ENCODE data around the gene CLIP3.

Gene CLIP3

DNA sequence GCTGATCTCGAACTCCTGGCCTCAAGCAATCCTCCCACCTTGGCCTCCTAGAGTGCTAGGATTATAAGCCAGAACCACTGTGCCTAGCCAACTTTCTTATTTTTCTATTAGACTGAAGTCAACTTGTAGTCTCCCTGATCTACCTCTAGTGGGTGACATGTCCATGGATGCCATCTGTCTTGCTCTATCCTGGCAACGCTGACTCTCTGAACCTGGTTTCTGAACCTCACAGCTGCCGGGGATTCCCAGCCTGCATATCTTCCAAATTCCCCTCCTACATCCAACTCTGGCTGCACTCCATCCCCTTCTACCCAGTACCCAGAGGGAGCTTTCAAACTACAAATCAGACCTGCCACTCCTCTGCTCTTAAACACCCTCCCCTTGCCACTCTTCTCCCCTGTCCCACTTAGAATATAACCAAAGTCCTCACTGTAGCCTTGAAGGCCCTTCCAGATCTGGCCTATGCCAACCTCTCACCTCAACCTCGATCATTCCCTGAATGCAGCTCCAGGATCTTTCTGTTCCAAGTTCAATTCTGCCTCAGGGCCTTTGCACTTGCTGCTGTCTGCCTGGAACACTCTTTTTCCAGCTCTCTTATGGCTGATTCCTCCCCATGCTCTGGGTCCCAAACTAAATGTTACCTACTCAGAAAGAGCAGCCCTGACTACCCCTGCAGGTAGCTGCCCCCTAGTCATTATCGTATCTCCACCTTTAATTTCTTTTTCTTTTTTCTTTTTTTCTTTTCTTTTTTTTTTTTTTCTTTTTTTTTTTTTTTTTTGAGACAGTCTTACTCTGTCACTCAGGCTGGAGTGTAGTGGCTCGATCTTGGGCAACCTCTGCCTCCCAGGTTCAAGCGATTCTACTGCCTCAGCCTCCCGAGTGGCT lies 2.2 kb downstream of the CLIP3 start:
- Mint-ChIP-seq H3K9me3 (no peaks in the 10 kb centered on the region), H3K4me1 (peaks cover 2% of the 10 kb centered on the region), H3K27ac (no peak overlapping the region), H3K27me3 (no peaks in the 10 kb centered on the region), H3K4me3 (no peak overlapping the region), H3K36me3 (peaks cover 27% of the 10 kb centered on the region)
- ATAC-seq (ENCODE audit: low read depth) (peak; percentile 17), DNase-seq (ENCODE audit: low spot score in 2 of 2) (no peak)

DNA sequence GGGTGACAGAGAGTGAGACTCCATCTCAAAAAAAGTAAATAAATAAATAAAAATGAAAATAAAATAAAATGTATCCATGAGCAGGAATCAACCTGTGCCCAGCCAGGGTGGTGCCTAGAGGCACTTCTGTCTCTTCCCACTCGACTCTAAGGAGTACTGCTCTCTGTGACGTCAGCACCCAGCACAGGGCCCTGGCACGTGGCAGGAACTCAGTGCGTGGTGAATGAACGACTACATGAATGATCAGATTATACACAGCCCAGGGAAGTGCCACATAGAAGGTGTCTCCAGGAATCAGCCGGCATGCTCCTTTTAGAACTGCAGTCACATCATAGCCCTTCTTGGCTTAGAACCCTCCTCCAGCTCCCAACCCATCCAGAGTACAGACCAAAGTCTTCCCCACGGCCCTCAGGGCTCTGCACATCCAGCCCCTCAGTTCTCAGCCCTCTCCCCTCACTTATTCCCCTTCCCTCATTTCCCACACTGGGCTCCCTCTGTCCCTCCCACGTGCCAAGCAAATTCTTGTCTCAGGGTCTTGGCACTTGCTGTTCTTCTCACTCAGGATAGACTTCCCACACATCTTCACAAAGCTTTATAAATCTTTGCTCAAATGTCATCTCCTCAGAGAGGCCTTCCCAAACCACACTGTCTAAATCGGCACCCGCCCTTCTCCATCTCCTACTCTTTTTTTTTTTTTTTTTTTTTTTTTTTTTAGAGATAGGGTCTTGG lies 4.2 kb downstream of the CLIP3 start:
- no peak overlapping the region for H3K27ac Mint-ChIP-seq
- peaks cover 17% of the 10 kb centered on the region for H3K36me3 Mint-ChIP-seq
- H3K4me1 Mint-ChIP-seq: no peaks in the 10 kb centered on the region

DNA sequence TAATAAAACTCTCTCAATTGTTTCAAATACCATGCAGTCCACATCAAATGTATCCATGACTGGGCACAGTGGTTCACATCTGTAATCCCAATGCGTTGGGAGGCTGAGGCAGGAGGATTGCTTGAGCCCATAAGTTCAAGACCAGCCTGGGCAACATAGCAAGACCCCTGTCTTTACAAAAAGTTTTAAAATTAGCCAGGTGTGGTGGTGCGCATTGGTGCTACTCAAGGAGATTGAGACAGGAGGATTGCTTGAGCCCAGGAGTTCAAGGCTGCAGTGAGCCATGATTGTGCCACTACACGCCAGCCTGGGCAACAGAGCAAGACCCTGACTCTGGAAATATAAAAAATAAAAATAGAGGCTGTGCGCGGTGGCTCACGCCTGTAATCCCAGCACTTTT lies 5.0 kb downstream of the CLIP3 start:
- Mint-ChIP-seq H3K4me1 (no peaks in the 10 kb centered on the region), H3K4me3 (no peak overlapping the region), H3K9me3 (no peaks in the 10 kb centered on the region), H3K27ac (no peak overlapping the region), H3K27me3 (no peaks in the 10 kb centered on the region), H3K36me3 (peaks cover 21% of the 10 kb centered on the region)
- ATAC-seq (ENCODE audit: low read depth) (no peak), DNase-seq (ENCODE audit: low spot score in 2 of 2) (no peak)

More for the DNA sequence above, 4.2 kb downstream of the CLIP3 start:
- ATAC-seq (ENCODE audit: low read depth) (no peak), DNase-seq (ENCODE audit: low spot score in 2 of 2) (no peak)
- H3K27me3 Mint-ChIP-seq: no peaks in the 10 kb centered on the region
- H3K4me3 Mint-ChIP-seq: no peak overlapping the region
- H3K9me3 Mint-ChIP-seq: no peaks in the 10 kb centered on the region

DNA sequence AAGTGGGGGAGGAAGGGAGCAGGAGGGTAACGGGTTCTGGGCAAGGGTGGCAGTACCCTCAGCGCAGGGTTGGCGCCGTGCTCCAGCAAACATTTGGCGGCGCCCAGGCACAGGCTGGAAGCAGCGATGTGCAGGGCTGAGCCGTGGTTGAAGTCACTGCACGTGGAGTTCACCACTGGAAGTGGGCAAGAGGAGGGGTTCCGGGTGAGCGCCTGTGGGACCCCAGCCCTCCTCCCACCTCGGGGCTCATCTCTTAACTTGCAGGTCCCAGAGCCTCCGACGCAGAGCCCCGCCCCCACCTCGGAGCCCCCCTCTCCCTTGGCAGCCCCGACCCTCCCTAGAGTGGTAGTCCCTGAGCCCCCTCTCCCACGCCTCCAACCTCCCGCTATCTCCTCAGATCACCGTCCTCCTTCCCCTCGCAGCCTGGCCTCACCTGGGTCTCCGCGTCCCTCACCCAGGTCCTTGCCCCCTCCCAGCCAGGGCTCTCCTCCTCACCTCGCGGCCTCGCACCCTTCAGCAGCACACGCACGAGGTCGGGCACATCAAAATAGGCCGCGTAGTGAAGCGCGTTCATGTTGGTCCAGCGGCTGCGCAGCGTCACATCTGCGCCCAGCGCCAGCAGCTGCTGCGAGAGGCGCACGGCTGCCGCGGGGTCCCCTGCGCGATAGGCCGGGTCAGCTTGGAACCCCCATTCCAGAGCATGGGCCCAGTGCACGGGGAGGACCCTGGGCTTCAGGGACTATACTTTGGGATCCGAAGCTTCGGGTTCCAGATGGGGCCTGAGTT lies 6.4 kb downstream of the CLIP3 start:
- DNase-seq (ENCODE audit: low spot score in 2 of 2) (no peak), ATAC-seq (ENCODE audit: low read depth) (no peak)
- Mint-ChIP-seq H3K4me1 (no peaks in the 10 kb centered on the region), H3K9me3 (no peaks in the 10 kb centered on the region), H3K27me3 (no peaks in the 10 kb centered on the region), H3K36me3 (peaks cover 19% of the 10 kb centered on the region), H3K4me3 (no peak overlapping the region), H3K27ac (no peak overlapping the region)

DNA sequence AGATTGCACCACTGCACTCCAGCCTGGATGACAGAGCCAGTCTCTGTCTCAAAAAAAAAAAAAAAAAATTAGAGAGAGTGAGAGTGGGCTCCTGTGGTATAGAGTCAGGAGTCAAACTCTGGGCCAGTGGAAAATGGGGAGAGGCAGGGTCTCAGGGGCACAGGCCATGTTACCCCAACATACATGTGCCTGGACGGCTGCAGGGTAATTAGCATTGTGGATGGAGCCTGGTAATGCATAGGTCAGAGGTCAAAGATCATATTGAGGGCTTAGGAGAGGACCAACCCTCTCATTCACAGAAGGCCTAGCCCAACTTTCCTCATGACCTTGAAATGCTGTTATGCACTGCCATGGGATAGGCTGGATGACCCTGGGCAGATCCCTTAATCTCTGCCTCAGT lies 7.1 kb downstream of the CLIP3 start:
- DNase-seq (ENCODE audit: low spot score in 2 of 2): no peak
- H3K4me3 Mint-ChIP-seq: no peak overlapping the region

DNA sequence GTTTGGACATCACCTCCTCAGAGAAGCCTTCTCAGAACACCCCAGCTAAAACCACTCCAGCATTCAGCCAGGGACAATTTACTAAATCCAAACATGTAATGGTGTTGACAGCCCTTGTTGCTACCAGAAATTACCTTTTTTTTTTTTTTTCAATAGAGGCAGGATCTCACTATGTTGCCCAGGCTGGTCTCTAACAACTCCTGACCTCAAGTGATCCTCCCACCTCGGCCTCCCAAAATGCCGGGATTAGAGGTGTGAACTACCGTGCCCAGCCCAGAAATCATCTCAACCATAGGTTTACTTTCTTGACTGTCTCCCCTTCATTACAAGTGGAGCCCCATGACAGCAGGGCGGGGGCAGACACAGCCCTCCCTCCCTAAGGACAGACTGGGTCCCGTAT lies 9.2 kb downstream of the CLIP3 start:
- no peaks in the 10 kb centered on the region for H3K9me3 Mint-ChIP-seq
- H3K27me3 Mint-ChIP-seq: no peaks in the 10 kb centered on the region
- DNase-seq (ENCODE audit: low spot score in 2 of 2) (no peak), ATAC-seq (ENCODE audit: low read depth) (no peak)
- no peaks in the 10 kb centered on the region for H3K4me1 Mint-ChIP-seq
- peaks cover 8% of the 10 kb centered on the region for H3K36me3 Mint-ChIP-seq
- no peak overlapping the region for H3K27ac Mint-ChIP-seq
- H3K4me3 Mint-ChIP-seq: no peak overlapping the region

More for the DNA sequence above, 7.1 kb downstream of the CLIP3 start:
- Mint-ChIP-seq H3K9me3 (no peaks in the 10 kb centered on the region), H3K4me1 (no peaks in the 10 kb centered on the region), H3K27ac (no peak overlapping the region), H3K36me3 (peaks cover 14% of the 10 kb centered on the region), H3K27me3 (no peaks in the 10 kb centered on the region)
- ATAC-seq (ENCODE audit: low read depth): no peak

DNA sequence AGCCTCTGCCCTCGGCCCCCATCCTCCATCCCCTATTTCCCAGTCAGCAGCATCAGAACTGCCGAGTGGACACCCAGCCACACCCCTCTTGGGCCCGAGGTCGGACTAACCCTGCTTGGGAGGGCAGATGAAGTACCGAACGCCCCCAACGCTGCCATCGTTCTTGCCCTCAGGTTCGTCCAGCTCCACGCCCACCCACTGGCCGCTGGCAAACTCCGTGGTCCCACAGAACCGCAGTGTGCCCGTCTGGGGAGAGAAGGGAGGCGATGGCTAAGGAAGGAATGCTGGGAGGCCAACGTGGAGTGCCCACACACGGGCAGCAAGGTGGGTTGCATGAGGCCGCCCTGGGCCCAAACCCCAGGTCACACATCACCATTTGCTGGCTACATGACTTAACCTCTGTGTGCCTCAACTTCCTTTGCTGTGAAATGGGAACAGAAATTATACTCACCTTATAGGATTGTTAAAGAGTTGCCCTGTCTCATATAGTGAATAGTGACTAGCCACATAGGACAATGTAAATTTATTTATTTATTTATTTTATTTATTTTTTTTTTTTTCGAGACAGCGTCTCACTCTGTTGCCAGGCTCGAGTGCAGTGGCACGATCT lies 13.5 kb downstream of the CLIP3 start:
- no peak overlapping the region for H3K4me3 Mint-ChIP-seq
- H3K27ac Mint-ChIP-seq: no peak overlapping the region
- H3K9me3 Mint-ChIP-seq: no peaks in the 10 kb centered on the region
- H3K4me1 Mint-ChIP-seq: peaks cover 12% of the 10 kb centered on the region
- DNase-seq (ENCODE audit: low spot score in 2 of 2) (no peak), ATAC-seq (ENCODE audit: low read depth) (no peak)
- H3K36me3 Mint-ChIP-seq: peaks cover 8% of the 10 kb centered on the region
- H3K27me3 Mint-ChIP-seq: no peaks in the 10 kb centered on the region

DNA sequence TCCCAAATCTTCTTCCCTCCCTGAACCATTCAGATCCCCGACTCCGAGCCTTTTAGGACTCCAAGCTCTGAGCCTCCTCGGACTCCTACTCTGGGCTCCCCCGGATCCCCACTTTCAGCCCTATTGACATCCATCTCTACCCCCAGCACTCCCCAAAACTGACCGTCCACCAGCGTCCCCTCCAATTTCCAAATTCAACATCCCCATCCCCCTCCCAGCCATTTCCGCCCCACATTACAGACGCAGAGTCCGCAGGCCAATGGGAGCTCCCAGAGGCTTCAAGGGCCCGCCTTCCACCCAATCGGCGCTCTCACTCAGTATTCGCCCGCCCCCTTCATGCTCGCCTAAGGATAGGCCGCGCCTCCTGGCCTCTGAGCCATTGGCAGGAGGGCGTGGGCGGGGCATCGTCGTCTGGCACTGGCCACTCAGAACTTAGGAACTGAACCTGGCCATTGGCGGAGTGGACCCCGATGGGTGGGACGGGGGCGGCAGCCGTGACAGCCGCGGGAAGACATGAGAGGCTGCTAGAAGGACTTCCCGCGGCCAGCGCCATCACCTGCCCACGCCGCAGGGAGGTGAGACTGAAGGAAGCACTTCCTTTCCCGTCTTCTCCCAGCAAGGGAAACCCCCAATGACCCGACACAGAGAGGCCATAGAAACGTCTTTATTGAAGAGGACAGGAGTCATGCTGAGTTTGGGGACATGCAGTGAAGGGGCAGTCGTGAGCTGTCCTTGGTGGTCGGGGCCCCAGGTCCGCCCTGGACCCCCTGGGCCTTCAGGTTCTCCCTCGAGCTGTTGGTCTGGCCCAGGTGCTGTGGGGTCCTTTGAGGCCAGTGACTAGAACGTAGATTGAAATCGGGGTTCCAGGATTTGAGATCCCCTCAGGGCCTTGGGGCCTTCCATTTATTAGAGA lies 18.4 kb downstream of the CLIP3 start, which contains the start of gene ALKBH6:
TSS of gene ALKBH6 (minus strand) at position 202 of the 913 bp plus-strand sequence. CDS start 816 bp downstream, outside the sequence.
- Mint-ChIP-seq H3K36me3 (peaks cover 9% of the 10 kb centered on the region), H3K27me3 (no peaks in the 10 kb centered on the region), H3K4me1 (peaks cover 32% of the 10 kb centered on the region), H3K4me3 (peak within 1 kb of the TSS; percentile 96), H3K9me3 (no peaks in the 10 kb centered on the region), H3K27ac (peak within 1 kb of the TSS; percentile 96)
- ATAC-seq (ENCODE audit: low read depth) (peak; percentile 97), DNase-seq (ENCODE audit: low spot score in 2 of 2) (peak; percentile 88 to 96)

DNA sequence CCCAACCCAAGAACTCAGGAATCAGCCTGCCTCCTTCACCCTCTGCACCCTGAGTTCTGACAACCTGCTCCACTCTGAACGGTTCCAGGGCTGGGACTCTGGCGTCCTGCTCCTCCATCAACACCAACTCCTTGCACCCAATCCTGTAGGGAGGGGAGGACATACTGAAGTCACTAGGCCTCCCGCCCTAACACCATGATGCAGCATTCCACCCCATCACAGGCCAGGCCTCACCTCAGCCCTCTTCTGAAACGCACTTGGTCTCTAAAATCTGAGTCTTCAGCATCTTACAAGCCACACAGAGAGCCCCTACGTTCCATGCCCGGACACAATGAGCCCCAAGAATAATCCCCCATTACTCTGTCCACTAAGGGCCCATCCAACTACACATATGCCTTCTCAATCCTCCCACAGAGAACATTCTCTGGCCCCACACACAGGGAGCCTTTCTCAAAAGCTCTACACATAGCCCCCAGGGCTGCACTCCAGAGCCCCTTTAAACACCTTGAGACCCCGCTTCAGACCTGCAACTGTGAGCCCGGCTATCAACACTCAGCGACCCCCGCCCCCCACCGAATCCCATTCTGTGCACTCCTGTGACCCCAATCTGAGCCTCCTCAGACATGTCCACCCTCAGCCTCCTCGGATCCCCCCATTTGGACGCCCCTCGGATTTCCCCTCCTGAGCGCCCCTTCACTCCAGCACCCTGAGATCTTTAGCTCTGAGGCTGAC lies 19.2 kb downstream of the CLIP3 start:
- peak overlapping the region; percentile 96 for H3K27ac Mint-ChIP-seq
- DNase-seq (ENCODE audit: low spot score in 2 of 2) (no peak), ATAC-seq (ENCODE audit: low read depth) (no peak)
- no peaks in the 10 kb centered on the region for H3K27me3 Mint-ChIP-seq
- H3K4me1 Mint-ChIP-seq: peaks cover 32% of the 10 kb centered on the region
- peaks cover 9% of the 10 kb centered on the region for H3K36me3 Mint-ChIP-seq
- H3K9me3 Mint-ChIP-seq: no peaks in the 10 kb centered on the region
- peak overlapping the region; percentile 96 for H3K4me3 Mint-ChIP-seq

DNA sequence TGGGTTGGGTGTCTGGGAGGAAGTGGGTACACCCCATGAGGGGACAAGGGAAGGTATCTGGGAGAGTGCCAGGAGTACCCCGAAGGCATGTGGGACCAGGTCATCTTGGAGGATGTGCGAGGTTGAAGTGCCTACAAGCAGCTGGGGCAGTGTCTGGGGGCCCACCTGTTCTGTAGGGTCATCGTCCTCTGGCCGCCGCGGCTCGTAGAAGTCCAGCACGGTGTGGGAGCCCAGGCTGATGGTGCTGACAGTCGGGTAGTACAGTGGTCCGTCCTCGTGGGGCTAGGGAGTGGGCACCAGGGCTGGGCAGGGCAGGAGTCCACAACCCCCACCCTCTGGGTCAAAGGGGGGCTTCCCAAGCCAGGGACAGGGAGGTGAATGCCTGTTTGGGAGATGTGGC lies 22.3 kb downstream of the CLIP3 start:
- Mint-ChIP-seq H3K4me1 (peaks cover 25% of the 10 kb centered on the region), H3K36me3 (peaks cover 9% of the 10 kb centered on the region), H3K27ac (peak overlapping the region; percentile 65), H3K27me3 (no peaks in the 10 kb centered on the region), H3K9me3 (no peaks in the 10 kb centered on the region), H3K4me3 (no peak overlapping the region)
- no peak for ATAC-seq (ENCODE audit: low read depth)
- no peak for DNase-seq (ENCODE audit: low spot score in 2 of 2)

DNA sequence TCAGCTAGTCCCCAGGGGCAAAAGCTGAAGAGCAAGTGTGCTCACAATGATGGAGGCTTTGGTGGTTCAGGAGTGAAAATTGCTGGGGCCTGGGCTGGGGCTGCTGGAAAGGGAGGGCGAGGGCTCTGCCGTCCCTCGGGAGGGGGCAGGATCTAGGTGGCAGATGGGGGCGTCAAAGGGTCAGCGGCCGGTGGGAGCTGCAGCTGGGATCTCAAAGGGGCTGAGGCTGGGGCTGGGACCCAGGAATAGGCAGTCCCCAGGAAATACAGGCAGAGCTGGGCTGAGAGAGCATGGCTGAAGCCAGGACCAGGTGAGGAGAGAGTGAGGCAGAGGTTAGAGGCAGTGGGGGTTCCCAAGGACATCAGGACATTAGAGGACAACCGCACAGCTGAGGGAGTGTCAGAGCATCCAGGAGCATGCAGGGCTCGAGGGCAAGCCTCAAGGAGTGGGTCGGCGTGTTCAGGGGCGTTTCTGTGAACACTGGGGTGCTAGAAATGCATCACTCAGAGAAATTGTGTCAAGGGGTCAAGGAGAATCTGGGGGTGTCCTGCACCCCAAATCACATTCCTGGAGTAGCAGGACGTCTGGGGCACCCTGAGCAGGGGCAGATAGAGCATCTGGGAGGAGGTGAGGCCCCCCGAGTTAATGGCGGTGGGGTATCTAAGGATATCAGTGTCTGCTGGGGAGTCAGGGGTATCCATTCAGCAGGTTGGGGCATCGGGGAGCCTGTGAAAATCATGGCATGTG lies 22.9 kb downstream of the CLIP3 start:
- no peaks in the 10 kb centered on the region for H3K9me3 Mint-ChIP-seq
- no peaks in the 10 kb centered on the region for H3K27me3 Mint-ChIP-seq
- peak overlapping the region; percentile 65 for H3K27ac Mint-ChIP-seq
- H3K36me3 Mint-ChIP-seq: peaks cover 9% of the 10 kb centered on the region
- H3K4me1 Mint-ChIP-seq: peaks cover 27% of the 10 kb centered on the region
- ATAC-seq (ENCODE audit: low read depth) (no peak), DNase-seq (ENCODE audit: low spot score in 2 of 2) (no peak)
- peak overlapping the region; percentile 72 for H3K4me3 Mint-ChIP-seq

DNA sequence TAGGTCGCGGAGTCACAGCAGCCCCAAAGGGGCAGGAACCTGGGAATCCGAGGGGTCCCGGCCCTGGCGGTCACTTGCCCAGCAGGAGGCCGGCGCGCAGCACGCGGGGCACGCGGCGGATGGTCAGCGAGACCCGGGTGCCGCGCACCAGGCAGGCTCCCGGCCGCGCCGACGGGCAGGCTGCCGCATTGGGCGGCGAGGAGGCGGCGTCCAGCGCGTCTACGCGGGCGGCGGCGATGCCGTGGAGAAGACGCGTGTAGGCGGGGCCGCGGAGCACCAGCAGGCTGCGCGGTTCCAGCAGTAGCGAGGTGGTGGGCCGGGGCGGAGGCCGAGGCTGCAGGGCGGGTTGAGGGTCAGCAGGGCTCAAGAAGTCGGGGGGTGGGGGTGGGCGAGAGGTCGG lies 23.5 kb downstream of the CLIP3 start:
- Mint-ChIP-seq H3K4me3 (peak overlapping the region; percentile 72), H3K27me3 (no peaks in the 10 kb centered on the region), H3K4me1 (peaks cover 23% of the 10 kb centered on the region), H3K9me3 (no peaks in the 10 kb centered on the region), H3K36me3 (peaks cover 9% of the 10 kb centered on the region), H3K27ac (peak overlapping the region; percentile 65)
- no peak for DNase-seq (ENCODE audit: low spot score in 2 of 2)
- ATAC-seq (ENCODE audit: low read depth): peak; percentile 12

Data from memory B cell (primary cell).